OCI-LY3 (cell line): ENCODE results near the gene EFCAB8.

Experiments
- H2AFZ ChIP-seq: fragments of 200-600, 300-600 bp; shearing (Covaris generic); 2 replicates; pipeline ENCODE4 v1.6.0; 2014; ENCODE audit warnings: antibody characterized with exemption, low read depth, low read length
- H3K27ac ChIP-seq: fragments of 200-600, 300-600 bp; sonication (generic); 2 replicates; pipeline ENCODE4 v1.5.1; 2014; ENCODE audit warnings: mild to moderate bottlenecking, low read length, moderate library complexity, mixed read lengths
- H3K27me3 ChIP-seq: fragments of 200-600, 300-600 bp; sonication (generic); 2 replicates; pipeline ENCODE4 v1.6.1; 2014; ENCODE audit warnings: low read depth, low read length, mixed read lengths
- H3K36me3 ChIP-seq: fragments of 200-600, 300-600 bp; sonication (generic); replicated peaks from 2 replicates; pipeline ENCODE3; 2014; ENCODE audit warnings: low read depth, low read length, mixed read lengths
- H3K4me1 ChIP-seq: fragments of 300-600, 200-600 bp; sonication (generic); 2 replicates; pipeline ENCODE4 v1.6.1; 2014; ENCODE audit warnings: low read length, mixed read lengths
- H3K4me2 ChIP-seq: fragments of 200-600, 300-600 bp; sonication (generic); 2 replicates; pipeline ENCODE4 v1.6.1; 2014; ENCODE audit warnings: low read length, mixed read lengths
- H3K4me3 ChIP-seq: fragments of 300-600, 200-600 bp; sonication (generic); 2 replicates; pipeline ENCODE4 v1.5.1; 2014; ENCODE audit warnings: antibody characterized with exemption, mild to moderate bottlenecking, low read length, moderate library complexity
- H3K79me2 ChIP-seq: fragments of 300-600, 200-600 bp; shearing (Covaris generic); 2 replicates; pipeline ENCODE4 v1.6.1; 2014; ENCODE audit warnings: mild to moderate bottlenecking, low read length, mixed read lengths
- H3K9ac ChIP-seq: fragments of 300-600, 200-600 bp; shearing (Covaris generic); 2 replicates; pipeline ENCODE4 v1.6.0; 2014; ENCODE audit warnings: mild to moderate bottlenecking, low read length, moderate library complexity
- H3K9me3 ChIP-seq: fragments of 200-600, 300-600 bp; shearing (Covaris generic); 2 replicates; pipeline ENCODE4 v1.6.1; 2014; ENCODE audit warnings: low read length, mixed read lengths; ENCODE audit not compliant: insufficient read depth
- H4K20me1 ChIP-seq: fragments of 200-600, 300-600 bp; sonication (generic); 2 replicates; pipeline ENCODE4 v1.6.1; 2016; ENCODE audit warnings: low read length, mixed read lengths; ENCODE audit not compliant: insufficient read depth
- EZH2phosphoT487 ChIP-seq: fragments of 200-600 bp; shearing (Covaris generic); IDR thresholded peaks from 2 replicates; pipeline ENCODE4 v1.6.1; 2018; ENCODE audit warnings: antibody characterized with exemption, mixed run types, low read depth
- TF ChIP-seq, protein P1 (sequence below): fragments of 200-600, 300-600 bp; sonication (generic); IDR thresholded peaks from 2 replicates; pipeline ENCODE4 v1.5.1; 2014; ENCODE audit warnings: antibody characterized with exemption, low read length, low read depth

The EFCAB8 gene

DNA sequence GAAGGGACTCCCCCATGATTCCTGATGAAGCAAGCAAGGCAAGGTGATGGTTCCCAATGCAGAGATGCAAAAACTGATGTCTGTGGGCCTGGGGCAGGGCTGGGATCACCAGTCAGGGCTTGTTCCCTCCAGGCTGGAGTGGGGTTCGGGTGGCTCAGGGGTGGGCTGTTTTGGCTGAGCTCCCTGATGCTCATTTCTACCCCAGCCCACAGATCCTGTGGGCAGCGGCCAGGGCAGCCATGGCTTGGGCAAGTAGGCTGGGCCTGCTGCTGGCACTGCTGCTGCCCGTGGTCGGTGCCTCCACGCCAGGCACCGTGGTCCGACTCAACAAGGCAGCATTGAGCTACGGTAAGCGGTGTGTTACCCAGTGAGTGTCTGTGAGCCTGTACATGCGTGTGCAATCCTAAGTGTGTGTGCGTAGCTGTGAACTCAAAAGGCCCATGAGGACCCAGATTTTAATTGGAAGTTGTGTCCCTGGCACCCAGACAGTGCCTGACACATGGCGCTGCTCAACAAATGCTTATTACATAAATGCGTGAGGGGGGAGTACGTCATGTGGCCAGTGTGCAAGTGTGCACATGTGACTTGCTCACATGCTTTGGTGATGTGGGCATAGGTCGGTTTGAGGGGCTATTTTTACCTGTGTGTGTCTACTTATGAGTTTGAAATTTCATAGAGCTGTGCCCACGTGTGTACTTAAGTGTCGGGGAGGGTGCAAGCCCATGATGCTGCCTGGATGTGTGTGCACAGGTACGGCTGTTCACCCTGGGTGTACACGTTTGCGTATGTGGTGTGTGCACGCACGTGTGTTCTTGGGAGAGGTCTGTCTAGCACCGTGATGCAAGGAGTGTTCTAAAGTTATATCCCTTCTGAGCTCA is 149.9 kb downstream of the EFCAB8 start:
- Histone ChIP-seq H3K4me1 (no peaks in the 10 kb centered on the region), H4K20me1 (no peaks in the 10 kb centered on the region), H3K27ac (no peak overlapping the region), H3K79me2 (no peaks in the 10 kb centered on the region), H3K27me3 (peaks cover 16% of the 10 kb centered on the region), H3K9ac (no peak overlapping the region), H3K4me3 (no peak overlapping the region), H3K4me2 (no peak overlapping the region), H3K36me3 (no peaks in the 10 kb centered on the region), H2AFZ (no peak overlapping the region), H3K9me3 (no peaks in the 10 kb centered on the region)
- no peak for TF ChIP-seq EZH2phosphoT487
- TF ChIP-seq, protein P1, sequence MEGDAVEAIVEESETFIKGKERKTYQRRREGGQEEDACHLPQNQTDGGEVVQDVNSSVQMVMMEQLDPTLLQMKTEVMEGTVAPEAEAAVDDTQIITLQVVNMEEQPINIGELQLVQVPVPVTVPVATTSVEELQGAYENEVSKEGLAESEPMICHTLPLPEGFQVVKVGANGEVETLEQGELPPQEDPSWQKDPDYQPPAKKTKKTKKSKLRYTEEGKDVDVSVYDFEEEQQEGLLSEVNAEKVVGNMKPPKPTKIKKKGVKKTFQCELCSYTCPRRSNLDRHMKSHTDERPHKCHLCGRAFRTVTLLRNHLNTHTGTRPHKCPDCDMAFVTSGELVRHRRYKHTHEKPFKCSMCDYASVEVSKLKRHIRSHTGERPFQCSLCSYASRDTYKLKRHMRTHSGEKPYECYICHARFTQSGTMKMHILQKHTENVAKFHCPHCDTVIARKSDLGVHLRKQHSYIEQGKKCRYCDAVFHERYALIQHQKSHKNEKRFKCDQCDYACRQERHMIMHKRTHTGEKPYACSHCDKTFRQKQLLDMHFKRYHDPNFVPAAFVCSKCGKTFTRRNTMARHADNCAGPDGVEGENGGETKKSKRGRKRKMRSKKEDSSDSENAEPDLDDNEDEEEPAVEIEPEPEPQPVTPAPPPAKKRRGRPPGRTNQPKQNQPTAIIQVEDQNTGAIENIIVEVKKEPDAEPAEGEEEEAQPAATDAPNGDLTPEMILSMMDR: no peak

GRCh38 chr20:33009214-33010132 is 150.8 kb downstream of the EFCAB8 start:
- H3K27me3 ChIP-seq: peaks cover 16% of the 10 kb centered on the region
- H2AFZ ChIP-seq: no peak overlapping the region
- no peaks in the 10 kb centered on the region for H3K79me2 ChIP-seq
- H3K27ac ChIP-seq: no peak overlapping the region
- TF ChIP-seq EZH2phosphoT487: no peak
- TF ChIP-seq, protein P1: no peak
- H3K9me3 ChIP-seq: no peaks in the 10 kb centered on the region
- H3K4me3 ChIP-seq: no peak overlapping the region
- no peaks in the 10 kb centered on the region for H3K36me3 ChIP-seq
- H3K9ac ChIP-seq: no peak overlapping the region
- H3K4me1 ChIP-seq: no peaks in the 10 kb centered on the region
- no peaks in the 10 kb centered on the region for H4K20me1 ChIP-seq
- H3K4me2 ChIP-seq: no peak overlapping the region

DNA sequence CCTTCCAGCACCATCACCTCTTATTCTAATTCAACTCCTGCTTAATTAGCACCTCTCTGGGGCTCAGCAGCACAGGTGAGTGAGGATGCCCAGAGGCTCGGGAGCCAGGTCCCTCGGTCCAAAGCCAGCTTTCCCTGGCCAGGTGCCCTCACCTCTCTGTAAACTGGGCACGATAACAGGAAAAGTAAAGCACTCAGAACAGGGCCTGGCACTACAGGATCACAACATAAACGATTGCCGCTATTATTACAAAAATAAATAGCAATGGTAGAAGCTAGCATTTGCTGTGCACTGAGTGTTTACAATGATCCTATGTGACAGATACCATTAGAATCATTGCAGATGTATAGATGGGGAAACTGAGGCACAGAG is 151.4 kb downstream of the EFCAB8 start:
- no peaks in the 10 kb centered on the region for H3K36me3 ChIP-seq
- H3K27me3 ChIP-seq: peaks cover 16% of the 10 kb centered on the region
- H3K4me3 ChIP-seq: no peak overlapping the region
- TF ChIP-seq EZH2phosphoT487: no peak
- TF ChIP-seq, protein P1: no peak
- H3K9ac ChIP-seq: no peak overlapping the region
- no peaks in the 10 kb centered on the region for H3K79me2 ChIP-seq
- no peak overlapping the region for H3K27ac ChIP-seq
- no peaks in the 10 kb centered on the region for H3K9me3 ChIP-seq
- no peaks in the 10 kb centered on the region for H3K4me1 ChIP-seq
- H4K20me1 ChIP-seq: no peaks in the 10 kb centered on the region
- no peak overlapping the region for H3K4me2 ChIP-seq
- no peak overlapping the region for H2AFZ ChIP-seq
